HepG2 (cell line): ENCODE results near the gene INTS15. TPM values are rescaled to one million over a fixed set of nuclear protein-coding genes. Genes with fewer than 3 reads are reported as not detected.

Experiments
- CCAR2 ChIP-seq: fragments of 200-400 bp; formaldehyde crosslinking; optimal IDR thresholded peaks from 2 replicates; pipeline ENCODE3; 2018; ENCODE audit warnings: low read depth, mild to moderate bottlenecking, low read length, moderate library complexity
- DMAP1 ChIP-seq: IDR thresholded peaks from 2 replicates; pipeline ENCODE4 v1.6.1; 2016
- EED ChIP-seq: sonication (generic); formaldehyde crosslinking; IDR thresholded peaks from 2 replicates; pipeline ENCODE4 v1.5.0; 2020; ENCODE audit warnings: mild to moderate bottlenecking, missing genetic modification reagents
- FOXP1 ChIP-seq, 2 experiments: fragments of 450-650 bp in 1 of 2; IDR thresholded peaks; 2 replicates each; pipeline ENCODE4 v1.6.1; 2017 to 2018; ENCODE audit warnings: antibody characterized with exemption in 1 of 2
- HOXD1 ChIP-seq: sonication (generic); formaldehyde crosslinking; IDR thresholded peaks from 2 replicates; pipeline ENCODE4 v1.5.0; 2020; ENCODE audit warnings: missing genetic modification reagents
- MEIS2 ChIP-seq: sonication (generic); formaldehyde crosslinking; IDR thresholded peaks from 2 replicates; pipeline ENCODE4 v1.9.0; 2021; ENCODE audit warnings: mild to moderate bottlenecking, missing genetic modification reagents
- PCBP1 ChIP-seq: fragments of 200-400 bp; formaldehyde crosslinking; IDR thresholded peaks from 2 replicates; pipeline ENCODE4 v1.6.1; 2017; ENCODE audit warnings: mild to moderate bottlenecking, low read depth, low read length, borderline replicate concordance
- SAFB2 ChIP-seq: sonication (generic); formaldehyde crosslinking; IDR thresholded peaks from 2 replicates; pipeline ENCODE4 v1.5.1; 2020; ENCODE audit warnings: missing genetic modification reagents, low read depth, mild to moderate bottlenecking, borderline replicate concordance
- SALL2 ChIP-seq: sonication (generic); formaldehyde crosslinking; IDR thresholded peaks from 2 replicates; pipeline ENCODE4 v1.8.1; 2023; ENCODE audit warnings: mild to moderate bottlenecking, missing genetic modification reagents, inconsistent platforms
- SP5 ChIP-seq: IDR thresholded peaks from 2 replicates; pipeline ENCODE4 v1.6.1; 2016; ENCODE audit warnings: low read depth, borderline replicate concordance
- ZBTB1 ChIP-seq: sonication (generic); formaldehyde crosslinking; IDR thresholded peaks from 2 replicates; pipeline ENCODE4 v1.4.0; 2020; ENCODE audit warnings: missing genetic modification reagents, borderline replicate concordance
- ZEB1 ChIP-seq: IDR thresholded peaks from 2 replicates; pipeline ENCODE4 v1.6.1; 2012; ENCODE audit warnings: mild to moderate bottlenecking, low read depth, inconsistent platforms; ENCODE audit not compliant: insufficient replicate concordance
- ZNF329 ChIP-seq: sonication (generic); formaldehyde crosslinking; IDR thresholded peaks from 2 replicates; pipeline ENCODE4 v1.9.0; 2021; ENCODE audit warnings: low read depth, mild to moderate bottlenecking, missing genetic modification reagents
- ZNF335 ChIP-seq: sonication (generic); formaldehyde crosslinking; IDR thresholded peaks from 2 replicates; pipeline ENCODE4 v1.4.0; 2020; ENCODE audit warnings: missing genetic modification reagents
- ZNF746 ChIP-seq: sonication (generic); formaldehyde crosslinking; IDR thresholded peaks from 2 replicates; pipeline ENCODE4 v1.8.0; 2022; ENCODE audit warnings: mild to moderate bottlenecking, missing genetic modification reagents
- polyA plus RNA-seq, 8 experiments: library from polyadenylated mRNA; depleted of rRNA in 3 of 8; stranded (reverse) in 7 of 8; unstranded in 1 of 8; fragments of >200 nt; fragmentation: Illumina TruSeq in 4 of 8; extraction: Trizol in 4 of 8; gene quantifications; 2 replicates each; pipeline versions ENCODE4 v1.2.1 to v1.2.3, GENCODE V29; 2011 to 2016; ENCODE audit warnings: low read depth in 4 of 8, missing spikeins in 1 of 8, mixed read lengths in 1 of 8; ENCODE audit not compliant: insufficient read depth in 1 of 8
- total RNA-seq, 5 experiments: library from RNA; depleted of rRNA; stranded (reverse); fragments of >200 nt; fragmentation: Illumina TruSeq; extraction: Trizol; gene quantifications; 2 replicates each; pipeline ENCODE4 v1.2.3, GENCODE V29; 2016; ENCODE audit warnings: low read depth in 1 of 5
- TF ChIP-seq, protein P1 (sequence below): IDR thresholded peaks from 2 replicates; pipeline ENCODE4 v1.6.1; 2016; ENCODE audit warnings: low read depth, borderline replicate concordance
- TF ChIP-seq, protein P2 (sequence below): sonication (generic); formaldehyde crosslinking; IDR thresholded peaks from 2 replicates; pipeline ENCODE4 v1.4.0; 2020; ENCODE audit warnings: missing genetic modification reagents
- TF ChIP-seq, protein P3 (sequence below): sonication (generic); formaldehyde crosslinking; IDR thresholded peaks from 2 replicates; pipeline ENCODE4 v1.8.0; 2022; ENCODE audit warnings: missing genetic modification reagents, low read depth, mild to moderate bottlenecking, borderline replicate concordance
- TF ChIP-seq, protein P4 (sequence below): sonication (generic); formaldehyde crosslinking; conservative IDR thresholded peaks from 2 replicates; pipeline ENCODE4 v1.8.0; 2022; ENCODE audit warnings: missing genetic modification reagents
- TF ChIP-seq, protein P5 (sequence below): sonication (generic); formaldehyde crosslinking; IDR thresholded peaks from 2 replicates; pipeline ENCODE4 v1.5.0; 2020; ENCODE audit warnings: missing genetic modification reagents

The INTS15 gene
- total and polyA plus RNA-seq, 2 of the 13 experiments (the other 11 are each of a cell fraction or from before 2014, with no cell fraction given): 16.3 to 25.7 TPM

DNA sequence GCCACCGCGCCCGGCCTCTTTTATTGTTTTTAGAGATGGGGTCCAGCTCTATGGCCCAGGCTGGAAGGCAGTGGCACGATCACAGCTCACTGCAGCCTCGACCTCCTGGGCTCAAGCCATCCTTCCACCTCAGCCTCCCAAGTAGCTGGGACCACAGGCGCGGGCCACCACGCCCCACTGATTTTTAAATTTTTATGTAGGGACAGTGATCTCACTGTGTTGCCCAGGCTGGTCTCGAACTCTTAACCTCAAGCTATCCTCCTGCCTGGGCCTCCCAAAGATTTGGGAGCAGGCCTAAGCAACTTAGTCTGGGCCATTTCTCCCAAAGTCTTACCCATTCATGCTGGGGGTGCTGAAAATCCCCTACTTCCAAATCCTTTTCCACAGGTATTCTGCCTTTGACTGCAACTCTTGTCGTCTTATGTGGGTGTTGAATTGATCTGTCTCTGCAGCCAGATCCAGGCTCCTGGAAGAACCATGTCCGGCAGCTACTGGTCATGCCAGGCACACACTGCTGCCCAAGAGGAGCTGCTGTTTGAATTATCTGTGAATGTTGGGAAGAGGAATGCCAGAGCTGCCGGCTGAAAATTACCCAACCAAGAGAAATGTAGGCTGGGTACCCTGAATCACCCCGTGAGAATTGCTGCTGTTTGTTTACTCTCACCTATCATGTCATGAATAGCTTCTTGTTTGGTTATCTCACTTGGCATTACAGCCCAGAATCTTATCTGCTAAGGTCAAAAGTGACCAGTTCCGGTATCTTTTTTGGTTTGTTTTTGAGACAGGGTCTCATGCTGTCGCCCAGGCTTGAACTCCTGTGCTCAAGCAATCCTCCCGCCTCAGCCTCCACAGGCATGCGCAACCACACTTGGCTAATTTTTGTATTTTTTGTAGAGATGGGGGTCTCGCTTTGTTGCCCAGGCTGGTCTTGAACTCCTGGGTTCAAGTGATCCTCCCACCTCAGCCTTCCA lies 11.4 kb upstream of the INTS15 start (continued):
- TF ChIP-seq, protein P1, sequence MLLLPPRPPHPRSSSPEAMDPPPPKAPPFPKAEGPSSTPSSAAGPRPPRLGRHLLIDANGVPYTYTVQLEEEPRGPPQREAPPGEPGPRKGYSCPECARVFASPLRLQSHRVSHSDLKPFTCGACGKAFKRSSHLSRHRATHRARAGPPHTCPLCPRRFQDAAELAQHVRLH (CRISPR knock-in tag): 0 out of 2 replicates have a peak, but pooled peaks have one; percentile 37
- TF ChIP-seq ZEB1 (no peak), HOXD1 (CRISPR knock-in tag) (peak; percentile 52; the same call in 1 of the 2 replicates), ZNF335 (CRISPR knock-in tag) (no peak), EED (CRISPR knock-in tag) (no peak), FOXP1 (IDR thresholded peaks at IDR 0.05) (peak; percentile 69), FOXP1 (CRISPR knock-in tag; IDR thresholded peaks at IDR 0.05) (peak; percentile 82), ZBTB1 (CRISPR knock-in tag) (no peak), DMAP1 (peak; percentile 38; the same call in 1 of the 2 replicates), MEIS2 (CRISPR knock-in tag) (0 out of 2 replicates have a peak, but pooled peaks have one; percentile 15), SP5 (peak; percentile 80), ZNF329 (CRISPR knock-in tag) (no peak; the same call in 1 of the 2 replicates), SALL2 (CRISPR knock-in tag) (no peak), CCAR2 (no peak), SAFB2 (CRISPR knock-in tag) (no peak), ZNF746 (CRISPR knock-in tag) (no peak; the same call in 1 of the 2 replicates), PCBP1 (no peak)
- TF ChIP-seq, protein P2, sequence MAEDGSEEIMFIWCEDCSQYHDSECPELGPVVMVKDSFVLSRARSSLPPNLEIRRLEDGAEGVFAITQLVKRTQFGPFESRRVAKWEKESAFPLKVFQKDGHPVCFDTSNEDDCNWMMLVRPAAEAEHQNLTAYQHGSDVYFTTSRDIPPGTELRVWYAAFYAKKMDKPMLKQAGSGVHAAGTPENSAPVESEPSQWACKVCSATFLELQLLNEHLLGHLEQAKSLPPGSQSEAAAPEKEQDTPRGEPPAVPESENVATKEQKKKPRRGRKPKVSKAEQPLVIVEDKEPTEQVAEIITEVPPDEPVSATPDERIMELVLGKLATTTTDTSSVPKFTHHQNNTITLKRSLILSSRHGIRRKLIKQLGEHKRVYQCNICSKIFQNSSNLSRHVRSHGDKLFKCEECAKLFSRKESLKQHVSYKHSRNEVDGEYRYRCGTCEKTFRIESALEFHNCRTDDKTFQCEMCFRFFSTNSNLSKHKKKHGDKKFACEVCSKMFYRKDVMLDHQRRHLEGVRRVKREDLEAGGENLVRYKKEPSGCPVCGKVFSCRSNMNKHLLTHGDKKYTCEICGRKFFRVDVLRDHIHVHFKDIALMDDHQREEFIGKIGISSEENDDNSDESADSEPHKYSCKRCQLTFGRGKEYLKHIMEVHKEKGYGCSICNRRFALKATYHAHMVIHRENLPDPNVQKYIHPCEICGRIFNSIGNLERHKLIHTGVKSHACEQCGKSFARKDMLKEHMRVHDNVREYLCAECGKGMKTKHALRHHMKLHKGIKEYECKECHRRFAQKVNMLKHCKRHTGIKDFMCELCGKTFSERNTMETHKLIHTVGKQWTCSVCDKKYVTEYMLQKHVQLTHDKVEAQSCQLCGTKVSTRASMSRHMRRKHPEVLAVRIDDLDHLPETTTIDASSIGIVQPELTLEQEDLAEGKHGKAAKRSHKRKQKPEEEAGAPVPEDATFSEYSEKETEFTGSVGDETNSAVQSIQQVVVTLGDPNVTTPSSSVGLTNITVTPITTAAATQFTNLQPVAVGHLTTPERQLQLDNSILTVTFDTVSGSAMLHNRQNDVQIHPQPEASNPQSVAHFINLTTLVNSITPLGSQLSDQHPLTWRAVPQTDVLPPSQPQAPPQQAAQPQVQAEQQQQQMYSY: no peak
- TF ChIP-seq, protein P3, sequence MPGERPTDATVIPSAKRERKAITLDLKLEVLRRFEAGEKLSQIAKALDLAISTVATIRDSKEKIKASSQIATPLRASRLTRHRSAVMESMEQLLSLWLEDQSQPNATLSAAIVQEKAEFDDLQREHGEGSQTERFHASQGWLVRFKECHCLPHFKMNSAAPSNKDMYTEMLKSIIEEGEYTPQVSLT: no peak
- TF ChIP-seq, protein P4, sequence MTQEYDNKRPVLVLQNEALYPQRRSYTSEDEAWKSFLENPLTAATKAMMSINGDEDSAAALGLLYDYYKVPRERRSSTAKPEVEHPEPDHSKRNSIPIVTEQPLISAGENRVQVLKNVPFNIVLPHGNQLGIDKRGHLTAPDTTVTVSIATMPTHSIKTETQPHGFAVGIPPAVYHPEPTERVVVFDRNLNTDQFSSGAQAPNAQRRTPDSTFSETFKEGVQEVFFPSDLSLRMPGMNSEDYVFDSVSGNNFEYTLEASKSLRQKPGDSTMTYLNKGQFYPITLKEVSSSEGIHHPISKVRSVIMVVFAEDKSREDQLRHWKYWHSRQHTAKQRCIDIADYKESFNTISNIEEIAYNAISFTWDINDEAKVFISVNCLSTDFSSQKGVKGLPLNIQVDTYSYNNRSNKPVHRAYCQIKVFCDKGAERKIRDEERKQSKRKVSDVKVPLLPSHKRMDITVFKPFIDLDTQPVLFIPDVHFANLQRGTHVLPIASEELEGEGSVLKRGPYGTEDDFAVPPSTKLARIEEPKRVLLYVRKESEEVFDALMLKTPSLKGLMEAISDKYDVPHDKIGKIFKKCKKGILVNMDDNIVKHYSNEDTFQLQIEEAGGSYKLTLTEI (CRISPR knock-in tag): no peak
- TF ChIP-seq, protein P5, sequence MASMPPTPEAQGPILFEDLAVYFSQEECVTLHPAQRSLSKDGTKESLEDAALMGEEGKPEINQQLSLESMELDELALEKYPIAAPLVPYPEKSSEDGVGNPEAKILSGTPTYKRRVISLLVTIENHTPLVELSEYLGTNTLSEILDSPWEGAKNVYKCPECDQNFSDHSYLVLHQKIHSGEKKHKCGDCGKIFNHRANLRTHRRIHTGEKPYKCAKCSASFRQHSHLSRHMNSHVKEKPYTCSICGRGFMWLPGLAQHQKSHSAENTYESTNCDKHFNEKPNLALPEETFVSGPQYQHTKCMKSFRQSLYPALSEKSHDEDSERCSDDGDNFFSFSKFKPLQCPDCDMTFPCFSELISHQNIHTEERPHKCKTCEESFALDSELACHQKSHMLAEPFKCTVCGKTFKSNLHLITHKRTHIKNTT (CRISPR knock-in tag): no peak
